ENCODE results near the gene RSPRY1.

DNA sequence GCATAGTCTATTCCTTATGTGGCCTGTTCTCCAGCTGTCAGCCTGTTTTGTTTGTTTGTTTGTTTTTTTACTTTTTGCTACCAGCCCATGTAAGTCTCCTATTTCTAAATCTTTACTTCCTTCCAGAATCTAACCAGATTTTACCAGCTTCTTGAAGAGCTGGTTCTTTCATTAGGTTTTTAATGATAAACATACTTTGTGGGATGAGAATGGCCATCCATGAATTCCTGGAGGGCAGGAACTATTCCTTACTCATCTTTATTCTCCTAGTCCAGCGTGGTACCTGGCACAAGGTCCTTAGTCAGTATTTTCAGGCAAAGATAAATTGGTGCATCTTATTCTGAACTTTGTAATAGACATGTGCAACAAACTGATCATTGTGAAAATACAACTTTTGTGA lies 17.3 kb downstream of the RSPRY1 start:
- TF ChIP-seq CTCF (IDR thresholded peaks at IDR 0.05) = no peak
- TF ChIP-seq EP300 (IDR thresholded peaks at IDR 0.05) = no peak
- TF ChIP-seq POLR2A (IDR thresholded peaks at IDR 0.05) = no peak

Data from ovary (tissue), 3 donors.